Stimulated activated CD8-positive, alpha-beta memory T cell treated with anti-CD3 and anti-CD28 coated beads, Interleukin-12 subunit alpha, Interleukin-12 subunit beta, amount 100 ng/mL, for 24 hours (primary cell): ENCODE results near the gene AHRR.
"Not testable (repeated sequence)": the region's sequence is repeated elsewhere in the genome, so short reads cannot be mapped to it uniquely, and the experiment has no call there.

Source experiments
- DNase-seq: peaks from one replicate; pipeline ENCODE4 v3.0.0-alpha.2; 2020; ENCODE audit errors: extremely low read depth

The AHRR gene

DNA sequence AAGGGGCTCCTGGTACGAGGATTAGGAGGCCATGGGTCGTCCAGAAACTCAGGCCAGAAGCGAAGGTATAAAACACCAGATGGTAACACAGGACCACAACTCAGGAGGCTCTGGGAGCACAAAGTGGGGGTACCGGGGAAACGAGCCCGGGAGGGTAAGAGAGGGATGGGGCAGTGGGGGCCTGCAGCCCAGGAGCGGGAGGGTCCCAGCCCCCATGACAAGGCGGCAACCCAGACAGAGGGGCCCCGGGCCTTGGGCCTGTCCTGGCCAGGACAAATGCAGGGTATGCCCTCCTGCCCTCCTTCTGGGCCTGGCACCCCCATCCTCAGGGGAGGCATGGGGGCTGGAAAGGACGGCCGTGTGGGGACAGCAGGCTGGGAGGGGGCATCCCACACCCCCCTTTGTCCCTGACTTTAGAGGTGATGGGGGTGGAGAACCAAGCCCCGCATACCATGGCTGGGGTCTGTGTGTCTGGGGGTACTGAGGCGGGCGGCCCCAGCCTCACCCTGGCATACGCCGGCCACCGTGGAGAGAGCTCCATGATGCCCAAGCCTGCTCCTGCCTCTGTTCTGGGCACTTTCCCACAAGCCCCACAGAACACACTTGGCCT, 74.5 kb downstream of the AHRR start:
- DNase-seq, result no peak

DNA sequence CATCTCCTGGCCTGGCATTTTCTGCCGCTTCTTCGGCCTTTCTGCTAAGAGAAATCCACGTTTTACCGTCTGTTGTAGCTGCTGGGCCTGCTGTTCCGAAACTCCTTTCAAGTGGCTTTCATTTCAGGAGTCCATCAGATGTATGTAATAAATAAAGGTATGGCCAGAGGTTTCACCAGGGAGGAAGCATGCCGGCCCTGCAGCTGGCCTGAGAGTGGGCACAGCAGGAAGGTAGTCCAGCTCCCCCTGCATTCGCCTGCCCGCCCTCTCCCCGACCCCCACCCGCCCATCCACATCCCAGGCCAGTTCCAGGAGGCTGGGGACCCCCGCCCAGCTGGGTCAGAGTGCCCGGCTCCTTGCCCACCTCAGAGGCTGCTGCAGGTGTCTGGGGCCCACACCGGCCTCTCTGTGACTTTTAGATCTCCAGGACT, 75.0 kb downstream of the AHRR start:
- DNase-seq, result no peak

DNA sequence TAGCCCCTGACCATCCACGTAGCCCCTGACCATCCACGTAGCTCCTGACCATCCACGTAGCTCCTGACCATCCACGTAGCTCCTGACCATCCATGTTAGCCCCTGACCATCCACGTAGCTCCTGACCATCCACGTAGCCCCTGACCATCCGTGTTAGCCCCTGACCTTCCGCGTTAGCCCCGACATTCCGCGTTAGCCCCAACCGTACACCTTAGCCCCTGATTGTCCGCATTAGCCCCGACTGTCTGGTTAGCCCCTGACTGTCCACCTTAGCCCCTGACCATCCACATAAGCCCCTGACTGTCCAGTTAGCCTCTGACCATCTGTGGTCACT, 76.6 kb downstream of the AHRR start:
- DNase-seq, result not testable (repeated sequence)

DNA sequence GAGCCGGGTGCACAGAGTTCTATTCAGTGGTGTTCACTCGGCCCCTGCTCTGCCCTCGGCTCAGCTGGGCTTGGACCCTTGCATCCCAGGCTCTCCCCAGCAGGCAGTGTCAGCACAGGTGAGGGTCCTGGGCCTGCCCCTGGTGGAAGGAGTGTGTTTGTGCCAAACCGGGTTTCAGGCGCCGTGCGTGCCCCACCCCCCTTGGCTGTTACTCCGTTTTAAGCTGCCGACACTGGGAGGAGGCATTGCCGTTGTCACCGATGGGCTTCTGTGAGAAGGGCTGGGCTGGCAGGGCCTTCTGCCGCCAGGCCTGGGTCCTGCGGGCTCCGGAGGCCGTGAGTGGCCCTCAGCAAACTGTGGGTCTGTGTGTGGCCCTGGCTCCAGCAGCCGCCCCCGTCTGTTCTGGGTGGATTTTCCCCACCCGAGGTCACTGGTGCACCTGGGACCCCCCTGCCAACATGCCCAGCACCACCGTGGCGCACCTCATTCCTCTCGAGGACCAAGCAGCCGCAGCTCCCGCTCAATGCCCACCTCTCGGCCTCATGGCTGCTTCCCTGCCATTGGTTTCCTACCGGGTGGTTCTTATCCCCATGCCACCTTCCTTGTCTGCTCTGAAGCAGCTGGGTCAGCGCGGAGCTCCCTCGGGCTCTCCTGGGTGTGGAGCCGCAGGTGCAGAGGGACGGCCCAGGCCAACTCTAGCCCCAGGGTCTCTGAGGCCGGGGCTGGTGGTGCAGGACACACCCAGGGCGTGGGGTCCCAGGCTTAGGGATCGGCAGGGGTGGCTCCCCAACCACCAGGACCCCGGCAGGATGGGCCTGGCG, 77.2 kb downstream of the AHRR start:
- no peak for DNase-seq

DNA sequence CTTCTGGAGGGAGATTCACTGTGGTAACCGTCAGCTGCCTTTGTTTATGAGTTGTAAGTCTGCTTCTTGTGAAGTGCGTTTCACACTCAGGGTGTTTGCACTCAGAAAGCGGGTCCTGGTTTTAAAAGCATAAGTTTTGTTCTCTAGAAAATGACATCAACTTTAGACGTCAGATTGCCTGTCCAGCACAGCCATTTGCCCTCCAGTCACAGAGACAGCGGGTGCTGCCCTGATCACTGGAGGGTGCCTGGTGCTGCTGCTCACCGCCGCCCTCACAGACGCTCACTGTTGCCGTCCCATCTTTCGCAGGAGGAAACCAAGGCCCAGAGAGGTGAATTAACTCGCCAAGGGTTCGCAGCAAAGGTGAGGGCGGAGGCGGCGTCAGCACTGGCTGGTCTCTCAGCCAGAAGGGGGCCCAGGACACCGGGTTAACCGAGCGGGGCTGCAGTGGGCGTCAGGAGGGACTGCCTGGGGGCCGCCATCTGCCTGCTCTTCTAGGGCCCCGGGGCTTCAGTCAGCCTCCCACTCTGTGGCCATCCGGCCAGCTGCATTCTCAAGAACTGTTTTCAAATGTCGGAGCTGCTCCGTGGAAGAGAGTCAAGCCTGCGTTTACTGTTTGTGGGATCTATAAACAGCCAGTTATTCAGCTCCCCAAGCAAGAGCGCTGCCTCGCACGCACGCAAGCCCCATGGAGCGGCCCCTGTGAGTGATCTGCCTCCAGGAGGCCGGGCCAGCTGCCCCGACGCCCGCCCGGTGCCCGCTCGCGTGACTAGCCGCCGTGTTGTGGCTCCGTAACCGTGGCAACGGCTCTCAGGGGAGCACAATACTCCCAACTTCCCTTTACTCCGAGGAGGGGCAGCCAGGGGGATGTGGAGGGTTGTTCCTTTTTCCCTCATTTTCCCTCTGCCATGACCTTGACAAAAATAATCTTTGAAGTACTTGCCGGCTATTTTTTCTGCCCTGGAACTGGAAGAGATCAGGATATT, 78.1 kb downstream of the AHRR start:
- no peak for DNase-seq

DNA sequence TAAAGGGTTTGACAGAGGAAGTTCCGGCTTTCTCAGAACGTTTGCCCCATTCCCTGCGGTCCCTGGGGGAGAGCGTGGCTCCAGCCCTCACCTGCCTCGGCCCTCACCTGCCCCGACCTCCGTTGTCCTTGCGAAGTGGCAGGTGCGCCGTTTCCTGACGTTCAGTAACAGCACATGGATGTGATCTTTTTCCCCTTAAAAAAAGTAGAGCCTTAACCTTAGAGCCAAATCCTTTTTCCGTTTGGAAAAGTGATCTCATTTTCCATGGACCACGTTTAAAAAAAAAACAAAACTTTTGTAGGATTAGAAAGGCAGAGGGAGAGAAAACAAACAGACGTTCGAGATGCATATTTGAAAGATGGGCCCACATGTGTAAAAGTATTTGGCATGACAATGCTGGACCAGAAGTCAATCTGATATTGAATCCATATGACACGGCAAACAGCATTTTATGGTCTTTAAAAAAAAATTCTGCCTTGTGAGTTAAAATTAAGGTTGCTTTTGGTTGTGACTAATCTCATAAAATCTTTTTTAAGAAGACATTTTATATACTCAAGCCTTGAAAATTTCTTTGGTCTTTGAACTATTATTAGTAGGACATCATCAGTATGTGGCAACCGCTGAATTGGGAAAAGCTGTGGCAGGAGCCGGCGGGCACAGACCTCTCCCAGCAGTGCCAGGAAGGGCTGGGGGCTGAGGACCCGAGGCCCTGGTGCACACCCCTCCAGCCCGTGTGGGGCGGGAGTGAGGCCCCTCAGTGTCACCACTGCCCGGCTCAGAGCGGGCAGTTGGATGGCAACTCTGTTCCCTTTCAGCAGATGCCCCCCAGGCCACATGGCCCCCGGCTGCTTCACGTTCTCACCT, 79.0 kb downstream of the AHRR start:
- DNase-seq, result no peak

DNA sequence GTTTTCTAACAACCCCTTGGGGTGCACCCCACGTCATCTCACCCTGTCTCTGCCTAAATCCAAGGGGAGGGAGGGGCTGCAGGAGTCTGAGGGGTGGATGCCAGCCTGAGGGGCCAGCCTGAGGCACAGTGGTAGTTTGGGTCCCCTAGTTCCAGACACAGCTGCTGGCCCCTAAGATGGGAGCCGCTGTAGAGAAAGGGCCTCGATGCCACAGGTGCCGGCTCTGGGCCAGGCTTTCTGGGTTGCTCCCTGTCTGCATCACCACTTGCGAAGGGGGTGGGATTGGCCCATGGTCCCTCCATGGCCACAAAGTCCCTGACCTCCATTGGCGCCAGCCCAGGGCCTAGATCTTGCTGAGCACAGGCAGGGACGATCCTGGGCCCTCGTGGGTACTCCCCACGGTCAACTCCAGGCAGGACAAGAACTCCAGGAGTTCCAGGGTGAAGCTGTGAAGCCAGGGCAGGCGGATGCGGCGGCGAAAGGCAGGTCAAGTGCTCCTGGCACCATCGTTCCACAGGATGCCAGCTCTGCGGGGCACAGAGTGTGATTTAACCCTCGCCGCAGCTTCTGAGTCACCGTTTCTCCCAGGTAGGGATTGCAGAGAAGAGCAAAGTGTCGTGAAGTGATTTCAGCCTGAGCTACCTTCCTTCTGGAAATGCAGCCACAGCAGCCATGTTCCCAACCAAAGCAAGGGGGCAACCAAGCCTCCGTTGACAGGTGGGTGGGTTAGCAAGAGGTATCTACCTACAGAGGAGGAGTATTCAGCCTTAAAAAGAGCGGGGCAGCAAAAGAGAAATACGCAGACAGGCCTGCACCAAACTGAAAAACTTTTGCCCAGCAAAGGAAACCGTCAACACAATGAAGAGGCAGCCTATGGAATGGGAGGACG, 79.9 kb downstream of the AHRR start:
- no peak for DNase-seq

DNA sequence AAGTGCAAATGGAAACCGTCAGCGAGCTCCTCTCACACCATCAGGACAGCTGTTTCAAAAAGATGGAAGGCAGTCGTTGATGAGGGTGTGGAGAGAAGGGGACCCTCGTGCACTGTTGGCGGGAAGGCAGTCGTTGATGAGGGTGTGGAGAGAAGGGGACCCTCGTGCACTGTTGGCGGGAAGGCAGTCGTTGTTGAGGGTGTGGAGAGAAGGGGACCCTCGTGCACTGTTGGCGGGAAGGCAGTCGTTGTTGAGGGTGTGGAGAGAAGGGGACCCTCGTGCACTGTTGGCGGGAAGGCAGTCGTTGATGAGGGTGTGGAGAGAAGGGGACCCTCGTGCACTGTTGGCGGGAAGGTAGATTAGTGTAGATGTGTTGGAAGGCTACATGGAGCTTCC, 80.7 kb downstream of the AHRR start:
- not testable (repeated sequence) for DNase-seq

DNA sequence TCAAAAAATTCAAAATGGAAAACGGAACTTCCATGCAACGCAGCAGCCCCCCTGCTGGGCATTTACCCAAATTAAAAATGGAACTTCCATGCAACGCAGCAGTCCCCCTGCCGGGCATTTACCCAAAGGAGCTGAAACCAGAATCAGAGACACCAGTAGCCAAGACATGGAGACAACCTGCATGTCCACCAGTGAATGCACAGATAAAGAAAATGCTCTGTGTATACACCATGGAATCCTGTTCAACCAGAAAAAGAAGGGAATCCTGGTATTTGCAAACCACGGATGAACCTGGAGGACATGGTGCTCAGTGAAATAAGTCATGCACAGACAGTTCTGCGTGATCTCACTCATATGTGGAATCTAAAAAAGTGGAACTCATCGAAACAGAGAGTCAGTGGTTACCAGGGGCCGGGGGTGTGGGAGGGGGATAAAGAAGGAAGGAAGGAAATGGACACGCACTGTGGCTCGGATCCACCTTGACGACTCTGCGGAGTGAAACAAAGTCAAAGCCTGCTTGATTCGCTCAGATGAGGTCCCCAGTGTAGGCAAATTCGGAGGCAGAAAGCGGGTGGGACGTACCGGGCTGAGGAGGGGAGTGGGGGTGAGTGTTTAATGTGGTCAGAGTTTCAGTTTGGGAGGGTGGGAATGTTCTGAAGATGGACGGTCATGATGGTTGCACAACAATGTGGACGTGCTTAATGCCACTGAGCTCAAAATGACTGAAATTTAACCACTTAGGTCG, 81.3 kb downstream of the AHRR start:
- DNase-seq, result no peak

DNA sequence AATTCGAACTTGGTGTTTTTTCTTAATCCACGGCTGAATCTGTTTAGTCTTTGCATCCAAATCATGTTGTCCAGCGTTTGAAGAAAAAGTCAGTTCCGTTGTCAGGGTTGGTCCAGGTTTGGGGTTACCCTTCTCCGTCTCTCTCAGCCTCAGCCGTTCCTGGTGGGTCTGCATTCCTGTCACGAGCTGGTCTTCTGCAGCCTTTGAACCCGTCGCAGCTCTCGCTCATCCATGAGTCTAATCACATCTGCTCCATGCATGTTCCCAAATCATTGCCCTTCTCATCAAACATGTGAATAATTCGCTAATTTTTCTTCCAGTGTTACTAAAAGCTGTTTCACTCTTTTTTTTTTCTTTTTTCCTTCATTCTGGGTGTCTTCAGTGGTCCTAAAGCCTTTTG, 82.5 kb downstream of the AHRR start:
- DNase-seq, result no peak

DNA sequence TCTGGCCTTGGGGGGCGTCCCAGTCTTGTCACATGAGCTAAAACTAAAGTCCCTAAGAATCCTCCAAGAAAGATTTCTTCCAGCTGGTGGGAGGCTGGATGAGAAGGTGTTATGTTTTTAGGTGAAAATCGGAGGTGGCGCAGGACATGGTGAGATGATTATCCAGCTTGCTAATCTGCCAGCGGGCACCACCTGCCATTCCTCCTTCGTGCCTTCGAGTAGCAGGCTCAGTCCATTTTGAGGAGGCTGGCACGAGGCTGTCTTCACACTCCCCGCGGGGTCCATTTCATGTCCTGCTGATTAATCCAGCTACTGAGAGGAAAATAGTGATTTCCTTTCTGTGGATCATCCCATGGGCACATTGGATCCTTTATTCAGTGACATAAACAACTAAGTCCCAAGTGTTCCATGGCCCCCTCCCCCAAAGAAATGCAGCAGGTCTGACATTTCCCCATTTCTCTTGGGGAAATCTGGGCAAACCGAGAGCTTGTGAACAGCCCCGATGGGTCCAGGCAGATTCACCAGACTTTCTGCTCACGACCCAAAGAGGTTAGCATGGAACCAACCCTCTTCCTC, 83.2 kb downstream of the AHRR start:
- DNase-seq, result no peak

DNA sequence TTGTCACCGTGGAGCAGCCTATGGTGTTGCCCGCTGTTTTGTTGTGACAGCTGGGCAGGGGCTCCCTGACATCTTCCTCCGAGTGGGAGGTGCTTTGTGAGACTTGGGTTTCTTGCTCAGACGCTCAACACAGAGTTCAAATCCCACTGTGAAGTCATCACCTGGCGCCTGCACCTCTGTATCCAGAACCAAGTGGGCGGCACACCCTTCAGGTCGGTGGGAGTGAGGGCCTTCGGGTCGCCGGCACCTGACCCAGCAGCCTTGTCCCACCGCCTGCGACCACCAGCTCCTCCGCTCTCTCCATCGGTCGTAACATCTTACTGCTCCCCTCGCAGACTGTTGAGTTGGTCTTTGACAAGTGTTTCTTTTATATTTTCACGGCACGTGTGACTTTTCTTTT, 83.9 kb downstream of the AHRR start:
- DNase-seq, result no peak

DNA sequence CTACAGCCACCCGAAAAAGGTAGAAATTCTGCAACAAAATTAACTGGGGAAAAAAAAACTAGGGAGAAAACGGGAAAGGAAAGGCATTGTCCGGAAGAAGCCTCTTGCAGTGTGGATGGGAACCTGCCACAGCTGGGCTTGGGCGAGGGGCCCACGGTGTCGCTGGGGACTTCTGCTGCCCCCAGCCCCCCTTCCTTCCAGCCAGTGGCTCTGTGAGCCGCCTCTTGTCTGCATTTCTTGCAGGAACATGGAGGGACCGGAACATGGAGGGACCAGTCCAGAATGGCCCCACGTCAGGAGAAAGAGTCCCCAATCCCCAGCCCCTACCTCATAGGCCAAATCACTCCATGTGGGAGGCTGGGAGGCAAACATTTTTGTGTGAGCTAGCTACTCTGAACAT, 84.5 kb downstream of the AHRR start:
- no peak for DNase-seq

DNA sequence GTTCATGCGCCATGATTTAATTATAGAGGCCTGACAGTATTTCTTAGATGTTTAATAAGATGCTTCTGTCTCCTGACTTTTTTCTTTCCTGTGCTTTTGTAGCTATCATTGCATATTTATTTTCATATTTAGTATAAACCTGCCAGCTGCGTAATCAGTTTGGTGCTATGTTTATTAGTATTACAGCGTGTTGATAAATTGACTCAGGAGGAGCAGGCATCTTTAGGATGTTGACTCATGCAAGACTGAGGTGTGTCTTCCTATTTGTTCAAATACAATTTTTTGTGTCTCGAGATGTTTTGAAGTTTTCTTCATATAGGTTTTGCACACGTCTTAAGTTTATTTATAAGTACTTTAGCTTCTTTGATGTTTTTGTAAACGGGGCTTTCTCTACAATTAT, 85.5 kb downstream of the AHRR start:
- DNase-seq, result no peak

DNA sequence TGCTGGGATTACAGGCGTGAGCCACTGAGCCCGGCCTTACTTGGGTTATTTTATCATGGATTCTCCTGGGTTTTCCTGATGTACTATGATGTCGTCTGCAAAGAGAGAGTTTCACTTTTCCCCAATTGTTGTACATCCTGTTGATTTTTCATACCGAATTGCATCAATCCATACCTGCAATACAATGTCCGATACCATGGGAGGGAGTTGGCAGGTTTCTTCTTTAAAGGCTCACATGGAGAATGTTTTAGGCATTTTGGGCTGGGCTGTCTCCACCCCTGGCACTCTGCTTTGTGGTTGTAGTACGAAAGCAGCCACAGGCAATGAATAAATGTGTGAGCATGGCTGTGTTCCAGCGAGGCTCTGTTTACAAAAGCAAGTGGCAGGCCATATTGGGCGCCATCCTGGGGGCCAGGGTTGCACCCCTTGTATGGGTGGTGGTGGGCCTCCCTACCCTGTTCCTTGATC, 86.3 kb downstream of the AHRR start:
- DNase-seq, result no peak

DNA sequence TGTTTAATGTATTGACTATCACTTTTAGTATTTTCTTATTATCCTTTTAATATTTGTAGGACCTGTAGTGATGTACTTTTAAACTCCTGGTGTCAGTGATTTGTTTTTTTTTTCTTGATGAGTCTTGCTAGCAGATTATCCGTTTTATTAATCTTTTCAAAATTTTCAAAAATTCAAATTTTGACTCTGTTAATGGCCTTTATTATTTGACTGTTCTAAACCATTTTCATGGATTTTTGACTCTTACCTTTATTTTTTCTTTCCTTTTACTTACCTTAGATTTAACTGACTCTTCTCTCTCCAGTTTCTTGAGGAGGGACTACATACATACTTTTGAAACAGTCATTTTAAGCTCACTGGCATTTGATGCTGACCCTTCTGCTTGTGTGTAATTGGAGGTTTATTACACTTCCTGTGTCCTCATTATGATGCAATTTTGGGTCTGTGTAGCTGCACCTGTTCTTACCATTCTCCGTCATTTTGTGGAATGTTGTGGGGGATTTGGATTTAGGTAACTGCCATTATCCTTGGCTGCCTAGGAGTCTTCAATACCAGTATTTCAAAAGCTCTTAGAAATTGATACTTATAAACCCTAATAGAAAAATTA, 89.5 kb downstream of the AHRR start:
- DNase-seq, result no peak

DNA sequence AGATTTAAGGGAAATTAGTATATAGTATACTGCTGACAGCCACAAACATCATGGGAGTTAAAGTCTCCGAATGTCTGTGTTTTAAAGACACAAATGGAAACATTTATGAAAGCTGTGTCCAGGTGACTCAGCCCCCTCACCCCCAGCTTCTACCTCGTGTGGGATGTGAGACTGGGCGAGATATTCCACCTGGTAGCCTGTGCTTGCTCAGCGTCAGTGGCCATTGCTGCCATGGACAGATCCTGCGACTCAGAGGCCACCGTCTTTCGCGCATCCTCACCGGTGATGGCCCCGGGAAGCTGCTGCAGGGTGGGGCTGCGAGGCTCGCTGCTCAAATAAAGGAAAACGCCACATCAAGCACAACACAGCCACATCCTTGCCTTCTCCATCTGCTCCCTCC, 90.2 kb downstream of the AHRR start:
- no peak for DNase-seq

DNA sequence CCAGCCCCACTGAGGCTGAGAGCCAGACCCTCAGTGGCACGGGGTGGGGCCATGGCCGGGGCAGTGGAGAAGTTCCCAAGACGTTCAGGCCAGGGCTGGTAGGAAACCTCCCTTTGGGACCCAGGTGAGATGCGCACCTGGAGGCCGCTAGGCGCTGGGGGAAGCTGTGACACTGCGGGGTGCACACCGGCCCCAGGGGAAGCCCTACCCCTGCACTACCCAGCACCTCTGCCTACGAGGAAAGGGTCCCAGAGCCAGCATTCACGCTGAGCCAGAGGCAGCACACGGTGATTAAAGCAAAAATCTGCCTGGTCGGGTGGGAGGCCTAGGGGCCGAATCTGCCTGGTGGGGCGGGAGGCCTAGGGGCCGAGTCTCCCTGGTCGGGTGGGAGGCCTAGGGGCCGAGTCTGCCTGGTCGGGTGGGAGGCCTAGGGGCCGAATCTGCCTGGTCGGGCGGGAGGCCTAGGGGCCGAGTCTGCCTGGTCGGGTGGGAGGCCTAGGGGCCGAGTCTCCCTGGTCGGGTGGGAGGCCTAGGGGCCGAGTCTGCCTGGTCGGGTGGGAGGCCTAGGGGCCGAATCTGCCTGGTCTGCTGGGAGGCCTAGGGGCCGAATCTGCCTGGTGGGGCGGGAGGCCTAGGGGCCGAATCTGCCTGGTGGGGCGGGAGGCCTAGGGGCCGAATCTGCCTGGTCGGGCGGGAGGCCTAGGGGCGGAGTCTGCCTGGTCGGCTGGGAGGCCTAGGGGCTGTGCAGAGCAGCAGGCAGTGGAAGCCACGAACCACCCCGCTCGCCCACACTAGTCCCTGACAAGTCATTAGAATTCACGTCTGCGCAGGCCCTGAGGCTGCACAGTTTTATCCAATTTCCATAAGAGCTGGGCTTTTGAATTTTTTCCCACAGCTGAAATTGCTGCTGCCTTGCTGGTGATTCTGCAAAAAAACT, 93.7 kb downstream of the AHRR start:
- not testable (repeated sequence) for DNase-seq
